Stimulated activated naive CD8-positive, alpha-beta T cell treated with anti-CD3 and anti-CD28 coated beads, Interleukin-15, amount 100 ng/mL, for 72 hours (primary cell): ENCODE measurements around the gene IWS1.

Experiments used
- ATAC-seq: fragments of 150-1000 bp; cut with Tn5 transposase; 2 replicates; pipeline ENCODE4 v1.10.0; 2021; ENCODE audit warnings: mild to moderate bottlenecking, moderate library complexity
- DNase-seq, 2 donors: peaks; one replicate each; pipeline ENCODE4 v3.0.0; 2021 to 2022
- H3K27ac Mint-ChIP-seq, 2 donors: one replicate each; pipeline ENCODE4 v1.8.0; 2022; ENCODE audit warnings: mild to moderate bottlenecking in 2 of 2, mixed read lengths in 2 of 2, moderate library complexity in 2 of 2
- H3K27me3 Mint-ChIP-seq: one replicate; pipeline ENCODE4 v1.8.0; 2022; ENCODE audit warnings: mixed read lengths
- H3K4me1 Mint-ChIP-seq: one replicate; pipeline ENCODE4 v1.8.0; 2022; ENCODE audit warnings: mild to moderate bottlenecking, mixed read lengths
- H3K4me3 Mint-ChIP-seq, 2 donors: one replicate each; pipeline ENCODE4 v1.8.0; 2022; ENCODE audit warnings: mild to moderate bottlenecking in 2 of 2, mixed read lengths in 2 of 2, moderate library complexity in 1 of 2
- H3K9me3 Mint-ChIP-seq, 2 donors: one replicate each; pipeline ENCODE4 v1.8.0; 2022; ENCODE audit warnings: mixed read lengths in 2 of 2

Gene IWS1

DNA sequence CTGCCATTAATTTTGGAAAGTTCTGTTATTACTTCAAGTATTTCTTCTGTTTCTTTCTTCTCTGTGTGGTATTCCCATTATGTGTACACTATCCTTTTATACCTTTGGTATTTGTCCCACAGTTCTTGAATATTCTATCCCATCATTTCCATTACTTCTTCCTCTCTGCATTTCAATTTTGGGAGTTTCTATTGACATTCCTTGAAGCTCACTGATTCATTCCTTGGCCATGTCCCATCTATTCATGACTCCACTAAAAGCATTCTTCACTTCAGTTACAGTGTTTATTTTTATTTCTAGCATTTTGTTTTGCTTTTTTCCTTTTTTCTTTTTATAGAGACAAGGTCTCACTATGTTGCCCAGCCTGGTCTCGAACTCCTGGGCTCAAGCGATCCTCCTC lies 77.8 kb downstream of the IWS1 start:
- no peak for DNase-seq
- no peak for ATAC-seq
- H3K4me1 Mint-ChIP-seq: no peaks in the 10 kb centered on the region
- no peak overlapping the region for H3K27ac Mint-ChIP-seq
- H3K27me3 Mint-ChIP-seq: no peaks in the 10 kb centered on the region
- no peak overlapping the region for H3K4me3 Mint-ChIP-seq
- peaks cover 20 to 23% of the 10 kb centered on the region in 2 donors for H3K9me3 Mint-ChIP-seq

DNA sequence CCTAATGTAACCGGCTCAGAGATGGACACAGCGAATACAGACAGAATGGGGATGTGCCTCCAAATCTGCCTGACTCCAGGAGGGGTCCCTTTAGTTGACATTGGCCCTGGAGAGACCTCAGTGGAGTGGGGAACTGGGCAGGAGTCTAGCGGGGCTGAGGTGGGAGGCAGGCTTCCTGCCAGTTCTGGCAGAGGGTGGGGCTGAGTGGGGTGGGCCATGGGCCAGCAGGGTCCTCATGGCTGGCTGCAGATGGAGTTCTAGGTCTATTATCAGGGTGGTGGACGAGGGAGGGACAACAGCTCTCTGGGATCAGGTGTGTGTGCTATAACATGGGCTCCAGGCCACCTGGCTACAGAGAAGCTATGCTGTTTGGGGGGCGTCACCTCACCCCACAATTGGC lies 86.9 kb downstream of the IWS1 start:
- H3K9me3 Mint-ChIP-seq: peaks cover 10 to 21% of the 10 kb centered on the region in 2 donors
- ATAC-seq (no peak), DNase-seq (no peak)
- no peaks in the 10 kb centered on the region for H3K4me1 Mint-ChIP-seq
- no peak overlapping the region for H3K27ac Mint-ChIP-seq
- H3K27me3 Mint-ChIP-seq: no peaks in the 10 kb centered on the region
- H3K4me3 Mint-ChIP-seq: no peak overlapping the region

DNA sequence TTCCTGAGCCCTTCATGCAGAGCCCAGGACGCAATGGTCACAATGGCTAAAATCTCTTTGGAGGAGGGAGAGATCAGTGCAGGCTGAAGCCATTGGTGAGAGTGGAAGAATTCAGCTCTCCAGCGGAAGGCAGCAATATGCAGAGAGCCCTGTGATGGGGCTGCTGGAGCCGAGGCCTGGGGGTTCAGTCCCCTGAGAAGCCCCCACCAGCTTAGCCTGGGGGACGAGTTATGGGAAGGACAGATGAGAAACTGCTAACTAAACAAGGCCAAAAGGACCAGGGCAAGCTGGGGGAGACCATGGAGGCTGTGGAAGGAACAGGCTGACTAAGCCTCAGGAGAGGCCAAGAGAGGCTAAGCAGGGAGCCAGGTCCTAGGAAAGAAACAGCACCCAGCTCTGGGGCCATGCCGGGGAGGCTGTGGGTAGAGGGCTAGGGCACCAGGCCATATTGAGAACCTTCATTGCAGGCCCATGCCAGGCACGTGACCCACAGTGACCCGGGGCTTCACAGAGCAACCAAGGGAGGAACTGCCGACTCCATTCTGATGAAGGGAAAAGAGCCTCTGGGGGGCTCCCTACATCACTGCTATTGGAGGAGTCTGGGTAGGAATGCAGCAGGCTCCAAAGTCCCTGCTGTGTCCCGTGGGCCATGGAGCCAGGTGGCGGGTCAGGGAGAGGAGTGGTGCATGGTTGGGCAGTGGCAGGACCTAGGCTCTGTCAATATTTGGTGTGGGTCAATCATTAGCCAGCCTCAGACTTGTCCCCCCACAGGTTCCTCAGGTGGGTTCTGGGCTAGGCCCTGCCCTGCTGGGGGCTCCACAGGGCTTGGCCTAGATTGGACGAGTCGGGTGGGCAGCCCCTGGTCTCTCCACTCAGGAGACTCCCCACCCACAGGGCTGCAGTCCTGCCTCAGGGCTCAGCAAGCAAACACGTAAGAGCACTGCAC lies 88.2 kb downstream of the IWS1 start:
- Mint-ChIP-seq H3K4me3 (no peak overlapping the region), H3K27me3 (no peaks in the 10 kb centered on the region), H3K27ac (no peak overlapping the region), H3K9me3 (peaks cover 6 to 13% of the 10 kb centered on the region in 2 donors), H3K4me1 (no peaks in the 10 kb centered on the region)
- DNase-seq (no peak), ATAC-seq (no peak)

DNA sequence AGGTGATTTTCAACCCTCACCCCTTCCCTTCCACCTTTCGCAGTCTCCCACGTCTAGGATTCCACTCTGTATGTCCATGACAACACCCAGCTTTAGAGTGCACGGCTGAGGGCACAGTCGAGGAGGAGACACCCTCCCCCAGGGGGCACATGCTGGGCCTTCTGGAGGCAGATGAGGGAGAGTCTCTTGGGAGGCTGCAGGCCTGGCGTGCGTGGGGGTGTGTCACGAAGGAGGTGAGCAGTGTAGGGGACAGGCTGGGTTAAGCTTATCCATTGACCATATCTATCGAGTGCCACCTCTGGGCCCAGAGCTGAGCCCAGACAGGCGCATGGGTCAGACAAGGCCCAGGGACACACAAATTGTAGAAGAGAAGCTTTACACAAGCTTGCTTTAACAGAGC lies 89.2 kb downstream of the IWS1 start:
- no peak overlapping the region for H3K27ac Mint-ChIP-seq
- peaks cover 6 to 13% of the 10 kb centered on the region in 2 donors for H3K9me3 Mint-ChIP-seq
- H3K4me3 Mint-ChIP-seq: no peak overlapping the region
- DNase-seq (no peak), ATAC-seq (no peak)
- no peaks in the 10 kb centered on the region for H3K4me1 Mint-ChIP-seq
- no peaks in the 10 kb centered on the region for H3K27me3 Mint-ChIP-seq

DNA sequence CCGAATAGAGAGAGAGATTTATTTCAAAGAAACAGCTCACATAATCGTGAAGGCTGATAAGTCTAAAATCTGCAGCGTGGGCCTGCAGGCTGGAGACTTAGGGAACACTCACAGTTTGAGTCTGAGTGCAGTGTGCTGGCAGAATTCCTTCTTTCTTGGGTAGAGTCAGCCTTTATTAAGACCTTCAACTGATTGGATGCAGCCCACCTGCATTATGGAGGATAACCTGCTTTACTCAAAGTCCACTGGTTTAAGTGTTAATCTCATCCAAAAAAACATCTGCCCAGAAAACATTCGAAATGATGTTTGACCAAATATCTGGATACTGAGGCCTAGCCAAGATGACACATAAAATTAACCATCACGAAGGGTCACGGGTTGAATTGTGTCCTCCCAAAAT lies 91.8 kb downstream of the IWS1 start:
- Mint-ChIP-seq H3K27me3 (no peaks in the 10 kb centered on the region), H3K27ac (no peak overlapping the region), H3K4me3 (no peak overlapping the region), H3K4me1 (no peaks in the 10 kb centered on the region), H3K9me3 (peaks cover 0 to 5% of the 10 kb centered on the region in 2 donors)
- DNase-seq: no peak
- ATAC-seq: no peak

DNA sequence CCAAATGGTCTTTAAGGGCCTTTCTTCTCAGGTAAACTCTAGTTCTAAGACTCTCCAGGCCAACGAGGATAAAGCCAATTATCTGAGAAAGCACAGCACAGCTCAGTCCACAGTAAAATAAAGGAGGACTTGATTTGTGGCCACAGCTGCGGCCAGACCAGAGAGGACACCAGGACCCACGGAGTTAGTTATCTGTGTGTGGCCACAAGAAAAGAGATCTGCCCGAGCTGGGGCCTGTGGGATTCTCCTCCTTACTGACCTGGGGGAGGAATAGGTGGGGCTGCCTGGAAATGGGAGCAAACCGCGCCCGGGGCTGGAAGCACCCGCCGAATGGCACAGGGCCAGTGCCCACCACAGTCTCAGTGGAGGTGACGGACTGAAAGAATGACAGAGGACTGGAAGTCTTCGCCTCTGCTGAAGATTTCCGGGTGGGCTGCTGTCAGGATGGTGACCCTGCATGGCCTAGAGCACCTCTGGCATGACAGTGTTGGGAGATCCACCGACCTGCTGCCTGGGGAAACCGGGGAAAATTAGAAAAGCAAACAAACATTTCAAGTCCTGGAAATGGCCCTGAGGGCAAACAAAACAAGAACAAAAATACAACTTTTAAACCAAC lies 94.8 kb downstream of the IWS1 start:
- Mint-ChIP-seq H3K27me3 (no peaks in the 10 kb centered on the region), H3K9me3 (no peaks in the 10 kb centered on the region)
- no peak for ATAC-seq

More for the DNA sequence above, 94.8 kb downstream of the IWS1 start:
- H3K4me3 Mint-ChIP-seq: no peak overlapping the region
- DNase-seq: no peak
- no peak overlapping the region for H3K27ac Mint-ChIP-seq
- no peaks in the 10 kb centered on the region for H3K4me1 Mint-ChIP-seq
